ENCODE data around the gene C5.

GRCh38 chr9:121050128-121050988 is at the start of gene C5:
- TF ChIP-seq ZBTB40 (IDR thresholded peaks at IDR 0.05), result no peak
- no peak for TF ChIP-seq ZBTB40 (CRISPR knock-in tag; IDR thresholded peaks at IDR 0.05)
- no peak for TF ChIP-seq MAZ (CRISPR knock-in tag; conservative IDR thresholded peaks at IDR 0.05 in 1 of 2, IDR thresholded peaks at IDR 0.05 in 1 of 2)
- TF ChIP-seq CHD2 (IDR thresholded peaks at IDR 0.05; ENCODE audit: low read depth, low read length), result no peak
